VCaP (cell line): ENCODE results near the gene RPRD1B.

Experiments
- H3K27ac ChIP-seq: fragments of 450-650 bp; 2 replicates; pipeline ENCODE4 v1.5.1; 2017
- CTCF ChIP-seq: fragments of 450-650 bp; conservative IDR thresholded peaks from 2 replicates; pipeline ENCODE4 v1.5.1; 2017; ENCODE audit warnings: mild to moderate bottlenecking, moderate library complexity

Gene RPRD1B

GRCh38 chr20:38089500-38089899, 56.0 kb downstream of the RPRD1B start:
- H3K27ac ChIP-seq, result no peak overlapping the region
- no peak for TF ChIP-seq CTCF

- H3K27ac ChIP-seq, result no peak overlapping the region
- TF ChIP-seq CTCF, result no peak
Observed at GRCh38 chr20:38090061-38090460, 56.5 kb downstream of the RPRD1B start.

- H3K27ac ChIP-seq, result no peak overlapping the region
- no peak for TF ChIP-seq CTCF
Observed at GRCh38 chr20:38091441-38092216, 58.1 kb downstream of the RPRD1B start.

GRCh38 chr20:38092260-38092857, 58.8 kb downstream of the RPRD1B start:
- H3K27ac ChIP-seq, result no peak overlapping the region
- TF ChIP-seq CTCF, result no peak

- no peak overlapping the region for H3K27ac ChIP-seq
- TF ChIP-seq CTCF, result no peak
Observed at GRCh38 chr20:38092915-38093314, 59.4 kb downstream of the RPRD1B start.

GRCh38 chr20:38093641-38094077, 60.1 kb downstream of the RPRD1B start:
- no peak overlapping the region for H3K27ac ChIP-seq
- TF ChIP-seq CTCF, result no peak

GRCh38 chr20:38094373-38094891, 60.9 kb downstream of the RPRD1B start:
- H3K27ac ChIP-seq, result no peak overlapping the region
- no peak for TF ChIP-seq CTCF
